K562 (cell line): ENCODE results near the gene YIF1A. TPM values are rescaled to one million over a fixed set of nuclear protein-coding genes. Genes with fewer than 3 reads are reported as not detected.

Source experiments
- AFF4 ChIP-seq: sonication (generic); formaldehyde crosslinking; IDR thresholded peaks from 2 replicates; pipeline ENCODE4 v1.8.0; 2023; ENCODE audit warnings: mild to moderate bottlenecking, missing genetic modification reagents
- BMI1 ChIP-seq: fragments of 150-350 bp; IDR thresholded peaks from 2 replicates; pipeline ENCODE4 v1.6.1; 2014; ENCODE audit warnings: low read length
- CBX5 ChIP-seq: IDR thresholded peaks from 2 replicates; pipeline ENCODE4 v1.6.1; 2014; ENCODE audit warnings: low read depth, borderline replicate concordance
- CEBPG ChIP-seq, 3 experiments: fragments of 200-800 bp in 1 of 3; sonication (Bioruptor generic) in 1 of 3; sonication (generic) in 1 of 3; formaldehyde crosslinking in 1 of 3; IDR thresholded peaks in 2 of 3; conservative IDR thresholded peaks in 1 of 3; 2 replicates each; pipeline versions ENCODE4 v1.6.1 to v1.8.0; 2016 to 2022; ENCODE audit warnings: missing compliant biosample characterization in 2 of 3, missing genetic modification characterization in 2 of 3, mild to moderate bottlenecking in 1 of 3, missing genetic modification reagents in 1 of 3
- GTF2A2 ChIP-seq: IDR thresholded peaks from 2 replicates; pipeline ENCODE4 v1.6.1; 2016; ENCODE audit warnings: mild to moderate bottlenecking, missing genetic modification characterization, missing compliant biosample characterization
- MEF2A ChIP-seq: IDR thresholded peaks from 2 replicates; pipeline ENCODE4 v1.6.1; 2011; ENCODE audit warnings: low read depth, mild to moderate bottlenecking, low read length, moderate library complexity; ENCODE audit not compliant: control insufficient read depth
- NCOA4 ChIP-seq: fragments of 450-650 bp; IDR thresholded peaks from 2 replicates; pipeline ENCODE4 v1.6.1; 2018; ENCODE audit warnings: mild to moderate bottlenecking; ENCODE audit not compliant: partially characterized antibody
- ZNF277 ChIP-seq: fragments of 250-450 bp; sonication (Bioruptor Pico); IDR thresholded peaks from 2 replicates; pipeline ENCODE4 v1.8.0; 2022; ENCODE audit warnings: inconsistent platforms, mild to moderate bottlenecking, moderate library complexity, borderline replicate concordance
- ZNF280B ChIP-seq: fragments of 250-450 bp; sonication (Bioruptor Pico); IDR thresholded peaks from 2 replicates; pipeline ENCODE4 v1.5.1; 2021; ENCODE audit warnings: mild to moderate bottlenecking
- ZNF384 ChIP-seq: IDR thresholded peaks from 2 replicates; pipeline ENCODE4 v1.6.1; 2012; ENCODE audit warnings: low read depth, low read length, improper control_type of control experiment
- ZNF695 ChIP-seq: fragments of 450-650 bp; formaldehyde crosslinking; IDR thresholded peaks from 2 replicates; pipeline ENCODE4 v1.4.0; 2020; ENCODE audit warnings: mild to moderate bottlenecking, moderate library complexity
- ZNF699 ChIP-seq: fragments of 250-450 bp; sonication (Bioruptor Pico); IDR thresholded peaks from 2 replicates; pipeline ENCODE4 v1.8.0; 2021; ENCODE audit warnings: mild to moderate bottlenecking, moderate library complexity; ENCODE audit not compliant: insufficient replicate concordance
- ZNF740 ChIP-seq, 3 experiments: fragments of 200-800 bp in 1 of 3; sonication (Bioruptor generic) in 1 of 3; sonication (generic) in 1 of 3; formaldehyde crosslinking in 1 of 3; IDR thresholded peaks; 2 replicates each; pipeline versions ENCODE4 v1.6.1 to v1.8.0; 2016 to 2022; ENCODE audit warnings: mild to moderate bottlenecking in 2 of 3, missing compliant biosample characterization in 2 of 3, missing genetic modification characterization in 2 of 3, missing genetic modification reagents in 1 of 3
- polyA plus RNA-seq, 8 experiments: library from polyadenylated mRNA; depleted of rRNA in 4 of 8; stranded (reverse) in 5 of 8; unstranded in 3 of 8; fragments of >200 nt; fragmentation: Nextera tagmentation in 2 of 8; fragmentation: Illumina TruSeq in 1 of 8; extraction: Ambion mirVana in 2 of 8; extraction: Trizol in 1 of 8; gene quantifications; 2 replicates each; pipeline versions ENCODE4 v1.2.1 to v1.2.3, GENCODE V29; 2011 to 2014; ENCODE audit warnings: inconsistent platforms in 1 of 8, missing spikeins in 1 of 8
- total RNA-seq, 7 experiments: library from RNA; depleted of rRNA in 6 of 7; stranded (reverse); fragments of >200 nt in 6 of 7; fragmentation: Illumina TruSeq in 2 of 7; extraction: Trizol in 2 of 7; gene quantifications; 2 replicates each; pipeline versions ENCODE4 v1.2.1 to v1.2.3, GENCODE V29; 2011 to 2021; ENCODE audit warnings: low replicate concordance in 1 of 7

The YIF1A gene
- total and polyA plus RNA-seq, 9 of the 15 experiments (the other 6 are each of a cell fraction or from before 2014, with no cell fraction given), result 8.6 to 121 (median 77.2) TPM

- TF ChIP-seq ZNF280B (CRISPR knock-in tag) (no peak), GTF2A2 (tag) (no peak), ZNF695 (no peak), CBX5 (no peak), ZNF384 (0 out of 2 replicates have a peak, but pooled peaks have one; percentile 30), BMI1 (peak; percentile 100), NCOA4 (no peak), ZNF740 (CRISPR knock-in tag; IDR thresholded peaks at IDR 0.05) (peak; percentile 58; the same call in 1 of the 2 replicates), ZNF740 (tag; IDR thresholded peaks at IDR 0.05) (no peak), AFF4 (CRISPR knock-in tag) (no peak), MEF2A (peak; percentile 23; the same call in 1 of the 2 replicates), ZNF277 (CRISPR knock-in tag) (no peak), ZNF699 (CRISPR knock-in tag) (no peak), CEBPG (CRISPR knock-in tag; IDR thresholded peaks at IDR 0.05) (no peak), CEBPG (tag; conservative IDR thresholded peaks at IDR 0.05 in 1 of 2, IDR thresholded peaks at IDR 0.05 in 1 of 2) (no peak)
These were observed 6.2 kb downstream of the YIF1A start (continued) for GRCh38 chr11:66282468-66283455.
